Bone marrow (tissue), 2 donors: ENCODE data around the gene SHROOM3.

ENCODE experiments used
- DNase-seq, 2 donors: peaks; one replicate each; lab custom pipeline; 2025; lab: John Stamatoyannopoulos, UW

Gene SHROOM3

GRCh38 chr4:76569706-76570105 is 134.7 kb downstream of the SHROOM3 start:
- DNase-seq = no peak

DNA sequence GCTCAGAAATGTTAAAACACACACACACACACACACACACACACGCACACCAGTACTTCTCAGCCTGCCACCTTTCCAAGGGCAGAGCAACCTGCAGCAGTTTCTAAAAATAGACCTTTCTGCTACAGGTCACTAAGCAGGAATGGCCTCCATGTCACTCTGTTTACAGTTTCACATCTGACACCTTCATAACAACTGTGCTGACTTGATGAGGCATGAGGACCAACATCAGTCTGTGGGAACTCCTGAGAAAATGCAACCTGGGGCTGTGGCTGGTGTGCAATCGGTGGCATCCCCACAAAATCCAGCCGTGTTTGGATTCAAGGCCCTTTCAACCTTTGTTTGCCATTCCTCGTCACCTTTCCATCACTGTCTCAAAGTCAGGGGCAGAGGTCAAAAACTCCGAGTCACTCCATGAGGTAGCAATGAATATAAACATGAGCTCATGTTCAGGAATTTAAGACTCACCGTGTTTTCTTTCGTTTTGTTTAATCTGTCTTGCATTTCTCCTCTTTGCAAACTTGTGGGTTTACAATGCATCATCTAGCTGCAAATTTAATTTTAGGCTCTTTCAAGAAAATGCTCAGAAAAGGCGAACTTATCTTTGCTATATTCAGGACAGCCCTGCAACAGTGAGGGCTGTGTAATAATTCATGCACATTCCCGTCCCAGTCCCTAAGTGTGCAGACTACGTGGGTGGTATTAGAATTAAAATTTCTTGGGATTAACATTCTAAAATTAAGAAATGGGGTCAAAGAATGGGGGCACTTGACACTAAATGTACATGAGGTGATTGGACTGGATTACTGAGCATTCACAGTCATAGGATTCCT is 135.3 kb downstream of the SHROOM3 start:
- no peak for DNase-seq

- DNase-seq = no peak
These were observed 136.2 kb downstream of the SHROOM3 start for GRCh38 chr4:76571274-76571673.

DNA sequence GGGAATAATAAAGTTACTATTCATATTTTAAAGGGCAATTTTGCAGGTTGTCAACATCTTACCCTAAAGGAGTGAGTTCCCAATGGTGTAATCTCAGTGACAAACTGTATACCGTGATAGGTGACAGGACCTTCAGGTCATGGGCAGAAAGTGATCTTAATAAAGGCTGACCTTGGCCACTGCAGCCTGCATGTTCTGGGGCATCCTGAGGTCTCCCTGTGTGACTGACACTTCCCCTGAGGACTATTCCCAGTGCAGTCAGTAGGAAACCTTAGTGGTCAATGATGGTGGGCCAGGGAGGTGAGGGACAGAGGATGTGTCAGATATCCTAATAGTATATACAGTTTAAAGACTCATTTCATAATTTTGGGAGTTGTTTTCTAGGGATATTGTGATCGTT is 137.2 kb downstream of the SHROOM3 start:
- DNase-seq = no peak

- DNase-seq = no peak
These were observed 141.8 kb downstream of the SHROOM3 start for GRCh38 chr4:76576824-76577223.

GRCh38 chr4:76578002-76578560 is 143.1 kb downstream of the SHROOM3 start:
- no peak for DNase-seq

DNA sequence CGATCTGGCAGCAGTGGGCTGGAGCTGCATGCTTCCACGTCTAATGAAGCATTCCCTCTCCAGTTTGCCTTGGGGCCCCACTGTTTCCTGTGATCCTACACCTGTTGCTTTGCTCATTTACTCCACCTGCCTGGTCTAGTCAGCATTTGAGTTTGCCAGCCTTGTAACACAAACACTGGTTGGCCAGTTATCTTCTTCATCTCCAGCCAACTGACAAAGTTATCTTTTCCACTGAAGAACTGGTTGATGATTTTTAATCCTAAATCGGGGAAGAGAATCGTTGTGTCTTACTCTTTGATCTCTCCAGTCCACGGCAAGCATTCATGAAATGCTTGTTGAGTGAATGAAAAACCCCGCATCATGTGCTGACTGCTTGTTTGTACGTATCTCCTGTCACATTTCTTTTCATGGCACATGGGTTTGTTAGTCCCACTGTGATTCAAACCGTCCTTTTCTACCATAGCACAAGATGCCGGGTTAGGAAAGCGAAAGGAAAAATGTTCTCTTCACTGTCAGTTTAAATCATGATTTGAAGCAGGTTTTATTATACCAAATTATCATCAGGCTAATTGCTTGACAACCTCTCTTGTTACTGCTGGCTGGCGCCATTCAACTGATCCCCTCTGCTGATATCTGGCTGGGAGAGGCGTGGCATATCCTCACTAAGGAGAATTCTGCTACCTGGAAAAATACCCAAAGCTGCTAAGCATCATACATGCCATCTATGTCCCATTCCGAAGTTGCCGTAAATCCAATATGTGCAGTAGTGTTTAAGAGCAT is 144.8 kb downstream of the SHROOM3 start:
- no peak for DNase-seq

- DNase-seq = no peak
These were observed 146.3 kb downstream of the SHROOM3 start for GRCh38 chr4:76581077-76581962.

- no peak for DNase-seq
These were observed 147.2 kb downstream of the SHROOM3 start for GRCh38 chr4:76582074-76582816.

- DNase-seq = no peak
These were observed 147.7 kb downstream of the SHROOM3 start for GRCh38 chr4:76582817-76583087.

DNA sequence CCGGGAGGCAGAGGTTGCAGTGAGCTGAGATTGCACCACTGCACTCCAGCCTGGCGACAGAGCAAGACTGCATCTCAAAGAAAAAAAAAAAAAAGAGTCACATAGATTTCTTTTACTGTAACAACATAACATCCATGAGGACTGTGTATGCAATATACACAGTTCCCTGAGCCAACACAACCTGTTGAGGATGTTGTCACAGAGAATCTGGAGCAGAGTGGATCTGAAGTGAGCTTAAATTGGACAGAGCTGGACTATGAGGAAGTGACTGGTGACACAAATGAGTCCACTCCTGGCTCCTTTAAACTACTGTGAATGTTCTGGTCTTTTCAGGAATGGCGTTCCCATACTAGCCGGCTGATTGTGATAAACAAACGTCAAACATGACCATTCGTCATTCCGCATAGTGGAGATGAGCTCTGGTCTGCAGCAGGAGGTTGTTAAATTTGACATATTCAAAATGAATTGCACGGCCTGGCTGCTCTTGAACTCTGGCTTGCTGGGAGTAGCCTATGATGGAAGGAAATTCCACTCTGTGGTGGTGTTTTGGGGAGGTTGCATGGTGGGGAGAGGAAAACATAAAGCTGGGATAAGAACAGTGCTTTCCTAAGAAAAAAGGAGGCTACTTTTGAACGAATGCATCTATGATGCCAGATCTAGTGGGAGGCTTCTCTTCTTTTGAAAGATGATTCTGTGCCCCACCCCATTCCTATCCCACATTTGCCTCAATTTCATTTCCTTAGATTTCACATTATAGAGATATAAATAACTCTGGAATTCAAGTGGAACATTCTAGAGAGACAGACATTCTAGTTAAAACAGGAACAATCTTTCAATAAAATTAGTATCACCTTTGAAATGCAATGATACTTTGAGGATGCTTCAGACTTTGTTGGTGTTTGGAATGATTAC is 149.5 kb downstream of the SHROOM3 start:
- DNase-seq = no peak

DNA sequence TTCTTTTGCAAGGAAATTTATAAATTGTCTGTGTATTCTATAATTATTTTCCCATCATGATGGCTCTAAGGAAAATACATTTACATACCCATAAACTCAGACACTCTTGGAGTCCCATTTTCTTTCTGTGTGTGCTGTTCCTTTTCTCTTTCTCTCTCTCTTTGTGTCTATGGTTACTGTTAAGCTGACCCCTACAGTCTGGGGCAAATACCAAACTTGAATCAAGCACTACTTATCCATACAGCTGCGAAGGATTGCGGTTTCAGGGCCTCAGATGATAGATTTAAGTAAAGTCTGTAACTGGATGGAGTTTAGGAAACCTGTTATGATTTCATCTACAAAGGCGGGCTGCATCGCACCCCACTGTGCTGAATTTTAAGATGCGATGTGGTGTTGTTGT is 150.2 kb downstream of the SHROOM3 start:
- DNase-seq = no peak

- DNase-seq = no peak
These were observed 150.9 kb downstream of the SHROOM3 start for GRCh38 chr4:76585897-76586360.

DNA sequence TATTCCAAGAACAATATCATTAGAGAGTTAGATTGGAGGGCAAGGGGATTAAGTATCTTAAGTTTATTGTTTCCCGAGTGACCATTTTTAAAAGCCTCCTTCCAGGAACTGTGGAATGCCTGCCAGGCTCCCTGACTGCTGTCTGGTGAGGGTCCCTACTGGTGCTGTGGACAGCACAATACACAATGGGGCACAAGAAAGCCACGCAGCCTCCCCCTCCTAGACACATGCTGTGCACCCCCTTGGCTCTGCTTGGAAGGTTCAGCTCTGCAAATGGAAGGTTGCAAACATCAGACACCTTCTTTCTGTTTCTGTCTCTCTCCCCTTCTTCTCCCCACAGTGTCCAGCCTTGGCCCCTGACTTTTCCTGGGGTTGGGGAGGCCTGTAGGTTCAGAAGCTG is 153.2 kb downstream of the SHROOM3 start:
- DNase-seq = no peak

DNA sequence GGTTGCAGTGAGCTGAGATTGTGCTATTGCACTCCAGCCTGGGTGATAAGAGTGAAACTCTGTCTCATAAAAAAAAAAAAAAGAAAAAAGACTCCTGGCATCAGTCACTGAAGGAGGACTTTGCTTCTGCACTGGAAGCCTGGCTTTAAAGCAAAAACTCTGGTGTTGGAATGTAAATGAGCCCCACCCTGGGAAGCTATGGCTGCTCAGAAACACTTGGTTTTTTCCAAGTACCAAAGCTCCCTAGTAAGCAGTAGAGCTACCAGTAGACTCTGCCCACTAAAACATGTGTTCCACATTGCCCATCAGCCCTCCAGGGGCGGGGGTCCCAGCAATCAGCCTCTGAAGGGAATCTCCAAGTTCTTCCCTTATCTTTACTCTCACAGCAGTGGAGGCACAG is 154.4 kb downstream of the SHROOM3 start:
- no peak for DNase-seq

DNA sequence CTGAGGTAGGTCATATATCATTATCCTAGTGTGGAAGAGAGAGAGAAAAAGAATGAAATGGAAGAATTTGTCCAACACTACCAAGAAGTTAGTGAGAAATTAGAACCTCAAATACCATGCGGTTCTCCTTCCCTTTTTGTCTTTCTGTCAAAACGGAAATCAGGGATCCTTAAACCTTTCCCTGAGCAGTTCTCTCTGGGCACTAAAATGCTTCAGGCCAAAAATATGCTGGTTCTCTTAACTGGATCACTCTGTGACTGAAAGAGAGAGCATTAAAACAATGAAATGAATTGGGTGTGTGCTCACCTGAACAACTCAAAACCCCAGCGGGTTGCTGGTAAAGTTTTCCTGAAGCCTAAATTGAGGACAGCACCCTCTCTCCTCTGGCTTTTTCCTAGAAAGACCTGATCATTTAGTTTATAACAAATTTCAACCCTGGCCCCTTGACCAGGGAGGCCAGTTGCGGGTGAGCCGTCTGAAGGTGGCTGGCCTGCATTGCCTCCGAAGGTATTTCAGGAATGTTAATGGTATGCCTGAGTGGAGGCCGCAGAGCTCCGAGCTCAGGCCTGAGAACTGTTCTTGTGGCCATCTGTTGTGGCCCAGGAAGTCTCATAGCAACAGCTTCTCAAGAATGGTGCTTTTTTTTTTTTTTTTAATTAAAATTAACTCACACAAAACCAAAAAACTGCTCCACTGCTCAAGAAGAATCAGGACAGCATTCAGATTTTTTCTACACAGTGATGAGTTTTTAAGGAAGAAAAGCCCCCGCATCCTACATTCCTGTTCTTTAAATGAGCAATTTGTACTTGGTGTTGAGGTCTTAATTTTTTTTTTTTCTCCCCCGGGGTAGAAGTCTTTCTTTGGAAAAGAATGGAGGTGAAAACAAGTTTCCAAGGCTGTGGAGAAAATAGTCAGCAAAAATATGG is 155.1 kb downstream of the SHROOM3 start:
- no peak for DNase-seq

DNA sequence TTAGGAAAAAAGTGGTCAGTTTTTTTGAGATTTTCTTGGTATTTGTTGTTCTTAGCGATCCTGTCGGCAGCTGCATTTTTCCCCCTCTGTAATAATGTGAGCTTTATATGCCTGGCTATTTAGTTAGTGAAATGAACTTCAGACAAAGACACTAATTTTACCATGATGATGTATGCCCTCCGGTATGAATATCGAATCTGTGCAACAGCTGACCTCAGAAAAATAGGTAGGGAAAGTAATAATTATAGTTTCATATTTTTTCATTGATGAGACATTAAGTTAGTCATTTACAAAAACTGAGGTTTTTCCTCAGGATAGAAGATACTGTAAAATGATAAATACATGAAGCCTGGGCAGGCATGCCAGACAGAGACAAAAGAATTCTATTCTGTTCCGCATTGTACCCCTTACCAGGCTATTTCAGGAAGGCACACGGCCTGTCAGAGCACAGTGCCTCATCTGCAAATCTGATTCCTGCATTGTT is 155.8 kb downstream of the SHROOM3 start:
- DNase-seq = no peak

GRCh38 chr4:76591992-76592391 is 157.0 kb downstream of the SHROOM3 start:
- no peak for DNase-seq

- DNase-seq = no peak
These were observed 157.4 kb downstream of the SHROOM3 start for GRCh38 chr4:76592460-76592859.
